ENCODE data around the gene NDUFA7. TPM values are rescaled to one million over a fixed set of nuclear protein-coding genes. Genes with fewer than 3 reads are reported as not detected.
A peak's percentile ranks its signal among the peaks of the same experiment; 100 is the strongest.

NDUFA7 gene
- total and polyA plus RNA-seq, 2 of the 13 experiments (the other 11 are each of a cell fraction or from before 2014, with no cell fraction given), result 64.5 to 71.5 TPM

- no peak for TF ChIP-seq ETV6 (CRISPR knock-in tag; conservative IDR thresholded peaks at IDR 0.05)
- TF ChIP-seq ZBTB8A (CRISPR knock-in tag; IDR thresholded peaks at IDR 0.05; ENCODE audit: borderline replicate concordance, low read depth), result no peak; the same call in 1 of the 2 replicates
- TF ChIP-seq DMTF1 (CRISPR knock-in tag; IDR thresholded peaks at IDR 0.05), result no peak
- peak; percentile 76; the same call in 1 of the 2 replicates for TF ChIP-seq KDM3A (CRISPR knock-in tag; IDR thresholded peaks at IDR 0.05; ENCODE audit: low read depth)
- no peak; the same call in 1 of the 2 replicates for TF ChIP-seq ZNF615 (CRISPR knock-in tag; IDR thresholded peaks at IDR 0.05; ENCODE audit: borderline replicate concordance)
- 0 out of 2 replicates have a peak, but pooled peaks have one; percentile 24 for TF ChIP-seq SMAD1 (CRISPR knock-in tag; IDR thresholded peaks at IDR 0.05; ENCODE audit: borderline replicate concordance, low read depth)
- peak; percentile 74; the same call in 1 of the 2 replicates for TF ChIP-seq ZNF180 (CRISPR knock-in tag; IDR thresholded peaks at IDR 0.05; ENCODE audit: borderline replicate concordance, low read depth)
- peak; percentile 52; the same call in 1 of the 2 replicates for TF ChIP-seq BORCS8-MEF2B (CRISPR knock-in tag; IDR thresholded peaks at IDR 0.05)
- TF ChIP-seq CSRNP2 (CRISPR knock-in tag; conservative IDR thresholded peaks at IDR 0.05; ENCODE audit: low read depth), result no peak
- TF ChIP-seq CREM (IDR thresholded peaks at IDR 0.05), result peak; percentile 95
- TF ChIP-seq CREM (CRISPR knock-in tag; IDR thresholded peaks at IDR 0.05), result peak; percentile 73
- TF ChIP-seq ZNF792 (CRISPR knock-in tag; IDR thresholded peaks at IDR 0.05), result peak; percentile 54; the same call in 1 of the 2 replicates
- TF ChIP-seq DRAP1 (CRISPR knock-in tag; IDR thresholded peaks at IDR 0.05), result peak; percentile 99
- peak; percentile 90 for TF ChIP-seq ZNF552 (CRISPR knock-in tag; IDR thresholded peaks at IDR 0.05; ENCODE audit: borderline replicate concordance)
- no peak for TF ChIP-seq ZNF570 (CRISPR knock-in tag; IDR thresholded peaks at IDR 0.05; ENCODE audit: borderline replicate concordance)
- TF ChIP-seq TAF15 (IDR thresholded peaks at IDR 0.05; ENCODE audit: low read depth, low read length, poor library complexity, severe bottlenecking), result no peak
- peak; percentile 50; the same call in 1 of the 2 replicates for TF ChIP-seq BCL3 (CRISPR knock-in tag; IDR thresholded peaks at IDR 0.05)
- no peak for TF ChIP-seq PHF21A (CRISPR knock-in tag; IDR thresholded peaks at IDR 0.05)
- peak; percentile 87 for TF ChIP-seq HNRNPK (IDR thresholded peaks at IDR 0.05; ENCODE audit: low read depth, low read length, poor library complexity, severe bottlenecking)
- TF ChIP-seq HIVEP1 (CRISPR knock-in tag; IDR thresholded peaks at IDR 0.05), result peak; percentile 74
- TF ChIP-seq GLI4 (CRISPR knock-in tag; IDR thresholded peaks at IDR 0.05; ENCODE audit: borderline replicate concordance), result no peak
- no peak for TF ChIP-seq SNAPC5 (CRISPR knock-in tag; IDR thresholded peaks at IDR 0.05; ENCODE audit: borderline replicate concordance)
These were observed at the start of gene NDUFA7, which contains the start of gene RPS28 (continued) for GRCh38 chr19:8321067-8321985.

Measured in HepG2 (cell line).